Measurements from ENCODE around the gene TMEM129. TPM values are rescaled to one million over a fixed set of nuclear protein-coding genes. Genes with fewer than 3 reads are reported as not detected.

The TMEM129 gene
- total RNA-seq, 1 experiment from 2014 or later: 41.2 TPM

GRCh38 chr4:1762264-1763010, 41.3 kb upstream of the TMEM129 start:
- no peak overlapping the region for H3K4me3 ChIP-seq
- peaks cover 16% of the 10 kb centered on the region for H3K4me1 ChIP-seq (replicated peaks; ENCODE audit: insufficient read depth)
- no peak overlapping the region for H3K4me2 ChIP-seq
- no peak for DNase-seq
- H4K20me1 ChIP-seq (ENCODE audit: insufficient read depth): no peaks in the 10 kb centered on the region
- H3K9me2 ChIP-seq (ENCODE audit: insufficient read depth): no peaks in the 10 kb centered on the region
- H3K79me2 ChIP-seq (ENCODE audit: low read depth): no peaks in the 10 kb centered on the region
- ChIA-PET POLR2A (ENCODE audit: unreplicated experiment) (no interaction called here), CTCF (no interaction called here)
- no TSS peak for BruUV-seq (replicated peaks)
- no peak overlapping the region for H3K27ac ChIP-seq
- no peaks in the 10 kb centered on the region for H3K36me3 ChIP-seq (ENCODE audit: low read depth)
- TF ChIP-seq CTCF (conservative IDR thresholded peaks at IDR 0.05): no peak
- TF ChIP-seq EZH2 (IDR thresholded peaks at IDR 0.05; ENCODE audit: low read depth): no peak
- intact Hi-C loops (cut with micrococcal nuclease; ENCODE audit: unreplicated experiment): no loop called here
- peaks cover 5% of the 10 kb centered on the region; the same call in 1 of the 2 replicates for H3F3A ChIP-seq (ENCODE audit: insufficient read depth, low read depth)
- no peaks in the 10 kb centered on the region for H3K9me3 ChIP-seq (ENCODE audit: insufficient read depth, low read depth)
- H2AFZ ChIP-seq: no peak overlapping the region
- H3K27me3 ChIP-seq (ENCODE audit: insufficient read depth, low read depth): peaks cover 2% of the 10 kb centered on the region; the same call in 1 of the 2 replicates

GRCh38 chr4:1761130-1761689, 40.1 kb upstream of the TMEM129 start:
- Histone ChIP-seq H3K9me3 (ENCODE audit: insufficient read depth, low read depth) (no peaks in the 10 kb centered on the region), H3F3A (ENCODE audit: insufficient read depth, low read depth) (peaks cover 5% of the 10 kb centered on the region; the same call in 1 of the 2 replicates), H3K27me3 (ENCODE audit: insufficient read depth, low read depth) (peaks cover 2% of the 10 kb centered on the region; the same call in 1 of the 2 replicates), H3K36me3 (ENCODE audit: low read depth) (no peaks in the 10 kb centered on the region), H3K27ac (no peak overlapping the region), H3K4me2 (no peak overlapping the region), H3K9me2 (ENCODE audit: insufficient read depth) (no peaks in the 10 kb centered on the region), H3K79me2 (ENCODE audit: low read depth) (no peaks in the 10 kb centered on the region), H3K4me3 (no peak overlapping the region), H3K4me1 (replicated peaks; ENCODE audit: insufficient read depth) (peaks cover 9% of the 10 kb centered on the region), H2AFZ (no peak overlapping the region), H4K20me1 (ENCODE audit: insufficient read depth) (no peaks in the 10 kb centered on the region)
- TF ChIP-seq CTCF (conservative IDR thresholded peaks at IDR 0.05) (no peak), EZH2 (IDR thresholded peaks at IDR 0.05; ENCODE audit: low read depth) (no peak)
- BruUV-seq (replicated peaks): no TSS peak
- DNase-seq: no peak
- intact Hi-C loops (cut with micrococcal nuclease; ENCODE audit: unreplicated experiment): no loop called here
- CTCF ChIA-PET: no interaction called here
- POLR2A ChIA-PET (ENCODE audit: unreplicated experiment): no interaction called here

- TF ChIP-seq CTCF (conservative IDR thresholded peaks at IDR 0.05) (no peak), EZH2 (IDR thresholded peaks at IDR 0.05; ENCODE audit: low read depth) (no peak)
- CTCF ChIA-PET: no interaction called here
- H3K4me3 ChIP-seq: no peak overlapping the region
- H3K36me3 ChIP-seq (ENCODE audit: low read depth): no peaks in the 10 kb centered on the region
- no peaks in the 10 kb centered on the region for H3K9me2 ChIP-seq (ENCODE audit: insufficient read depth)
- H2AFZ ChIP-seq: no peak overlapping the region
- H3K27me3 ChIP-seq (ENCODE audit: insufficient read depth, low read depth): peaks cover 2% of the 10 kb centered on the region; the same call in 1 of the 2 replicates
- peaks cover 3% of the 10 kb centered on the region for H3K4me1 ChIP-seq (replicated peaks; ENCODE audit: insufficient read depth)
- no peak for DNase-seq
- H3K9me3 ChIP-seq (ENCODE audit: insufficient read depth, low read depth): no peaks in the 10 kb centered on the region
- no peak overlapping the region for H3K4me2 ChIP-seq
- intact Hi-C loops (cut with micrococcal nuclease; ENCODE audit: unreplicated experiment): no loop called here
- POLR2A ChIA-PET (ENCODE audit: unreplicated experiment): no interaction called here
- H3K27ac ChIP-seq: no peak overlapping the region
- H4K20me1 ChIP-seq (ENCODE audit: insufficient read depth): no peaks in the 10 kb centered on the region
- H3F3A ChIP-seq (ENCODE audit: insufficient read depth, low read depth): peaks cover 5% of the 10 kb centered on the region; the same call in 1 of the 2 replicates
- no TSS peak for BruUV-seq (replicated peaks)
- no peaks in the 10 kb centered on the region for H3K79me2 ChIP-seq (ENCODE audit: low read depth)
Measured at GRCh38 chr4:1760521-1761071, 39.5 kb upstream of the TMEM129 start.

All from PC-9 (cell line).